ENCODE measurements around the gene DDX47. TPM values are rescaled to one million over a fixed set of nuclear protein-coding genes. Genes with fewer than 3 reads are reported as not detected.

The DDX47 gene
- total and polyA plus RNA-seq, 4 donors: 20.2 to 37.2 (median 25.9) TPM

GRCh38 chr12:12784911-12785814 is 28.0 kb upstream of the DDX47 start, which contains the start of gene APOLD1:
TSS of gene APOLD1 (plus strand) at chr12:12785659. CDS start at chr12:12785692, 33 bp downstream.
- 80% methylated on average over 14 of the region's 14 CpGs for WGBS
- TF ChIP-seq NR2F2 (IDR thresholded peaks at IDR 0.05) (peak; percentile 82), HNF4G (IDR thresholded peaks at IDR 0.05) (no peak), GABPA (IDR thresholded peaks at IDR 0.05 in 1 of 2, conservative IDR thresholded peaks at IDR 0.05 in 1 of 2) (peak; percentile 16 to 49), SP1 (IDR thresholded peaks at IDR 0.05) (peak; percentile 93), FOXA2 (IDR thresholded peaks at IDR 0.05) (no peak), HNF4A (conservative IDR thresholded peaks at IDR 0.05) (no peak), TAF1 (conservative IDR thresholded peaks at IDR 0.05) (peak; percentile 68), ZBTB33 (IDR thresholded peaks at IDR 0.05) (no peak), YY1 (IDR thresholded peaks at IDR 0.05) (peak; percentile 58), MAX (IDR thresholded peaks at IDR 0.05) (no peak), FOXA1 (IDR thresholded peaks at IDR 0.05) (no peak), RAD21 (IDR thresholded peaks at IDR 0.05) (no peak), EGR1 (IDR thresholded peaks at IDR 0.05; ENCODE audit: low read depth in 2 of 2) (no peak), JUND (IDR thresholded peaks at IDR 0.05) (peak in 1 of 2 donors; percentile 61), RXRA (IDR thresholded peaks at IDR 0.05) (peak; percentile 4 to 47)
- TF ChIP-seq, protein P1, sequence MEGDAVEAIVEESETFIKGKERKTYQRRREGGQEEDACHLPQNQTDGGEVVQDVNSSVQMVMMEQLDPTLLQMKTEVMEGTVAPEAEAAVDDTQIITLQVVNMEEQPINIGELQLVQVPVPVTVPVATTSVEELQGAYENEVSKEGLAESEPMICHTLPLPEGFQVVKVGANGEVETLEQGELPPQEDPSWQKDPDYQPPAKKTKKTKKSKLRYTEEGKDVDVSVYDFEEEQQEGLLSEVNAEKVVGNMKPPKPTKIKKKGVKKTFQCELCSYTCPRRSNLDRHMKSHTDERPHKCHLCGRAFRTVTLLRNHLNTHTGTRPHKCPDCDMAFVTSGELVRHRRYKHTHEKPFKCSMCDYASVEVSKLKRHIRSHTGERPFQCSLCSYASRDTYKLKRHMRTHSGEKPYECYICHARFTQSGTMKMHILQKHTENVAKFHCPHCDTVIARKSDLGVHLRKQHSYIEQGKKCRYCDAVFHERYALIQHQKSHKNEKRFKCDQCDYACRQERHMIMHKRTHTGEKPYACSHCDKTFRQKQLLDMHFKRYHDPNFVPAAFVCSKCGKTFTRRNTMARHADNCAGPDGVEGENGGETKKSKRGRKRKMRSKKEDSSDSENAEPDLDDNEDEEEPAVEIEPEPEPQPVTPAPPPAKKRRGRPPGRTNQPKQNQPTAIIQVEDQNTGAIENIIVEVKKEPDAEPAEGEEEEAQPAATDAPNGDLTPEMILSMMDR (IDR thresholded peaks at IDR 0.05; ENCODE audit: low read depth, low read length, missing input control): no peak
- TF ChIP-seq, protein P2, sequence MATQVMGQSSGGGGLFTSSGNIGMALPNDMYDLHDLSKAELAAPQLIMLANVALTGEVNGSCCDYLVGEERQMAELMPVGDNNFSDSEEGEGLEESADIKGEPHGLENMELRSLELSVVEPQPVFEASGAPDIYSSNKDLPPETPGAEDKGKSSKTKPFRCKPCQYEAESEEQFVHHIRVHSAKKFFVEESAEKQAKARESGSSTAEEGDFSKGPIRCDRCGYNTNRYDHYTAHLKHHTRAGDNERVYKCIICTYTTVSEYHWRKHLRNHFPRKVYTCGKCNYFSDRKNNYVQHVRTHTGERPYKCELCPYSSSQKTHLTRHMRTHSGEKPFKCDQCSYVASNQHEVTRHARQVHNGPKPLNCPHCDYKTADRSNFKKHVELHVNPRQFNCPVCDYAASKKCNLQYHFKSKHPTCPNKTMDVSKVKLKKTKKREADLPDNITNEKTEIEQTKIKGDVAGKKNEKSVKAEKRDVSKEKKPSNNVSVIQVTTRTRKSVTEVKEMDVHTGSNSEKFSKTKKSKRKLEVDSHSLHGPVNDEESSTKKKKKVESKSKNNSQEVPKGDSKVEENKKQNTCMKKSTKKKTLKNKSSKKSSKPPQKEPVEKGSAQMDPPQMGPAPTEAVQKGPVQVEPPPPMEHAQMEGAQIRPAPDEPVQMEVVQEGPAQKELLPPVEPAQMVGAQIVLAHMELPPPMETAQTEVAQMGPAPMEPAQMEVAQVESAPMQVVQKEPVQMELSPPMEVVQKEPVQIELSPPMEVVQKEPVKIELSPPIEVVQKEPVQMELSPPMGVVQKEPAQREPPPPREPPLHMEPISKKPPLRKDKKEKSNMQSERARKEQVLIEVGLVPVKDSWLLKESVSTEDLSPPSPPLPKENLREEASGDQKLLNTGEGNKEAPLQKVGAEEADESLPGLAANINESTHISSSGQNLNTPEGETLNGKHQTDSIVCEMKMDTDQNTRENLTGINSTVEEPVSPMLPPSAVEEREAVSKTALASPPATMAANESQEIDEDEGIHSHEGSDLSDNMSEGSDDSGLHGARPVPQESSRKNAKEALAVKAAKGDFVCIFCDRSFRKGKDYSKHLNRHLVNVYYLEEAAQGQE (IDR thresholded peaks at IDR 0.05): no peak
- TF ChIP-seq, protein P3, sequence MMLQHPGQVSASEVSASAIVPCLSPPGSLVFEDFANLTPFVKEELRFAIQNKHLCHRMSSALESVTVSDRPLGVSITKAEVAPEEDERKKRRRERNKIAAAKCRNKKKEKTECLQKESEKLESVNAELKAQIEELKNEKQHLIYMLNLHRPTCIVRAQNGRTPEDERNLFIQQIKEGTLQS (IDR thresholded peaks at IDR 0.05): no peak
- Histone ChIP-seq H3K36me3 (ENCODE audit: control insufficient read depth in 4 of 4, insufficient read depth in 3 of 4, low read depth in 1 of 4, low read length in 3 of 4) (no peaks in the 10 kb centered on the region), H3K27me3 (ENCODE audit: control insufficient read depth in 4 of 4, insufficient read depth in 4 of 4, low read length in 3 of 4) (no peaks in the 10 kb centered on the region), H3K4me1 (ENCODE audit: control insufficient read depth in 4 of 4, insufficient read depth in 4 of 4, low read length in 3 of 4) (peaks cover 0 to 23% (median 16%) of the 10 kb centered on the region in 4 donors), H3K4me3 (ENCODE audit: low read depth in 1 of 3, low read length in 3 of 3) (peak within 1 kb of the TSS; percentile 66 to 76 (median 71)), H3K27ac (ENCODE audit: low read depth in 1 of 2, low read length in 2 of 2) (peak within 1 kb of the TSS; percentile 89 to 90), H3K9me3 (ENCODE audit: control insufficient read depth in 4 of 4, low read length in 3 of 4) (no peaks in the 10 kb centered on the region), H3K9ac (ENCODE audit: low read depth in 1 of 2, low read length in 2 of 2) (peak within 1 kb of the TSS; percentile 72 to 83)
- DNase-seq (ENCODE audit: low spot score): no peak
